Loucy (cell line): ENCODE data around the gene PSME3.

Experiments used
- EZH2phosphoT487 ChIP-seq: fragments of 200-600 bp; IDR thresholded peaks from 2 replicates; pipeline ENCODE4 v1.6.1; 2018; ENCODE audit warnings: antibody characterized with exemption, mild to moderate bottlenecking, moderate library complexity, borderline replicate concordance
- TF ChIP-seq, protein P1 (sequence below): fragments of 200-600 bp; sonication (generic); conservative IDR thresholded peaks from 2 replicates; pipeline ENCODE4 v1.5.1; 2014; ENCODE audit warnings: mild to moderate bottlenecking, antibody characterized with exemption, low read length

DNA sequence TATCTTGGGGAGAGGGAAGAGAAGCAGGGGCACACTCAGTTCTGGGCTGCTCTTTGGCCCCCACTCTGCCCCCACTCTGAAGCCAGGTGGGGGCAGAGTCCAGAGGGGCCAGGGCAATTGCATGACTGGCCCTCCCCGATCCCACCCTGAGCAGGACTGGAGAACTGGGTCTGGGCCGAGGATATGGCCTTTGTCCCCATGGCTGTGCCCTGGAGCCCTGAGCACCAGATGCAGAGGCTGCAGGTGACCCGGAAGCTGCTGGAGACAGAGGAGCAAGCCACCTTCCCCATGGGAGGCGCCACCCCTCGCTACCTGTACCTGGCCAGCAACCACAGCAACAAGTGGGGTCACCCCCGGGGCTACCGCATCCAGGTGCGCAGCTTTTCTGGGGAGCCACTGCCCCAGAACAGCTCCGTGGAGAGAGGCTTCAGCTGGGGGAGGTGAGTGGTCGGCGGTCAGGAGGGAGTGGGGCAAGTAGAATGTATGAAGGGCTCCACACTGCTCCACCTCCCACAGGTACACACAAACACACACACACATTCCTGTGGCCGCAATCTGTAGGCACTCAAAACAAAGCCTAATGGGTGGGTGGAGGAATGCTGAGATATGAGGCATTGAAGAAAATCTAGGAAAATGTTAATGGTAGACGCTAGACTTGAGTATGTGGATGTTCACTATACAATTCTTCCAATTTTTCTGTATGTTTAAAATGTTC lies 39.2 kb downstream of the PSME3 start:
- no peak for TF ChIP-seq EZH2phosphoT487
- TF ChIP-seq, protein P1, sequence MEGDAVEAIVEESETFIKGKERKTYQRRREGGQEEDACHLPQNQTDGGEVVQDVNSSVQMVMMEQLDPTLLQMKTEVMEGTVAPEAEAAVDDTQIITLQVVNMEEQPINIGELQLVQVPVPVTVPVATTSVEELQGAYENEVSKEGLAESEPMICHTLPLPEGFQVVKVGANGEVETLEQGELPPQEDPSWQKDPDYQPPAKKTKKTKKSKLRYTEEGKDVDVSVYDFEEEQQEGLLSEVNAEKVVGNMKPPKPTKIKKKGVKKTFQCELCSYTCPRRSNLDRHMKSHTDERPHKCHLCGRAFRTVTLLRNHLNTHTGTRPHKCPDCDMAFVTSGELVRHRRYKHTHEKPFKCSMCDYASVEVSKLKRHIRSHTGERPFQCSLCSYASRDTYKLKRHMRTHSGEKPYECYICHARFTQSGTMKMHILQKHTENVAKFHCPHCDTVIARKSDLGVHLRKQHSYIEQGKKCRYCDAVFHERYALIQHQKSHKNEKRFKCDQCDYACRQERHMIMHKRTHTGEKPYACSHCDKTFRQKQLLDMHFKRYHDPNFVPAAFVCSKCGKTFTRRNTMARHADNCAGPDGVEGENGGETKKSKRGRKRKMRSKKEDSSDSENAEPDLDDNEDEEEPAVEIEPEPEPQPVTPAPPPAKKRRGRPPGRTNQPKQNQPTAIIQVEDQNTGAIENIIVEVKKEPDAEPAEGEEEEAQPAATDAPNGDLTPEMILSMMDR, result no peak
